SIG-M5 treated with dmso at 0.1 percent for 504 hours (cell line): Measurements from ENCODE around the gene GFAP.

Experiments used
- DNase-seq: peaks from one replicate; lab custom pipeline; 2025; ENCODE audit not compliant: unreplicated experiment; lab: John Stamatoyannopoulos, UW

The GFAP gene

DNA sequence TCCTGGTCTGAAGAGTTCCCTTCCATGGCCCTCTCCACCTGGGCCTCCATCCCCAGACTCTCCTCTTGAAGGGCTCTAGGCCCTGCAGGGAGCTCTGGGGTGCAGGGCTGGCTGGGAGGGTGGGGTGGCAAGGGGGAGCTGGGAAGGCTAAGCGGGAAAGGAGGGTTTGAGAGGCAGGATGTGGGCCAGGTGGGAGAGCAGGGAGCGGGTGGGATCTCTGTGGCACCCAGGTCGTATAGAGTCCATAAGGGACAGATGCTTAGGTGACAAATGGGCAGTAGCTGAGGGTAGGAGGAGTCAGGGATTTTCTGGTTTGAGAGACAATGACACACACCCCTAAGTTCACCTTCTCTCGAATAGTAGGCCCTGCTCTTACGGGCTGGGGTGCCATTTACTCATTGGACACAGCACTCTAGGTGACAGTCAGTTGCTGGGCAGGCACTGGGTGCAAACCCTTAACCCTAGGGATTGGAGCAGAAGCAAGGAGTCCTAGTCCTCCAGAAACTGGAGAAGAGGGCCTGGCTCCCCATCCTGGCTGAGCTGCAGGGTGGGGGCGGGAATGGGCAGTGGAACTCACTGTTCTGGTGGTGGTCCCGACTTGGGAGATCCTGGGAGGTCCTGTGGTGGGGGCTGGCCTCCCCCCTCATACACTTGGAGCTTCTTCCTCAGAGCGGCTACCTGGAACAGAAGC, 16.9 kb upstream of the GFAP start:
- DNase-seq = no peak

DNA sequence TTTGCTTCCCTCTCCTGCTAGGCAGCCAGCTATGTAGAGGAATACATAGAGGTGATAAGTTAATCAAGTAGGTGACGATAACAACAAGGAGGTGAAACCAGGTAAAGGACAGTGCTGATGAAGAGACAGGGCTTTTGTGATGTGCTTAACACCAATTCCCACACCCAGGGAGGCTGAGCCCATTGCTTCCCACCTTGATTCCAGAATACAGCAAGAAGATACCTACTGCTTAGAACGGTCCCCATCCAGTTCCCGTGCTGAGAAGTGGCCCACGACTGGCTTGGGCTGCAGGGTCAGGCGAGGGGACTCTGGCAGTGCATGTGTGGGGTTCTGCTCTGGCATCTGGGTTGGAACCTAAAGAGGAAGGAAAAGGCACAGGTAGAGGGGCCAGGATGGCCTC, 16.1 kb upstream of the GFAP start:
- DNase-seq = no peak

DNA sequence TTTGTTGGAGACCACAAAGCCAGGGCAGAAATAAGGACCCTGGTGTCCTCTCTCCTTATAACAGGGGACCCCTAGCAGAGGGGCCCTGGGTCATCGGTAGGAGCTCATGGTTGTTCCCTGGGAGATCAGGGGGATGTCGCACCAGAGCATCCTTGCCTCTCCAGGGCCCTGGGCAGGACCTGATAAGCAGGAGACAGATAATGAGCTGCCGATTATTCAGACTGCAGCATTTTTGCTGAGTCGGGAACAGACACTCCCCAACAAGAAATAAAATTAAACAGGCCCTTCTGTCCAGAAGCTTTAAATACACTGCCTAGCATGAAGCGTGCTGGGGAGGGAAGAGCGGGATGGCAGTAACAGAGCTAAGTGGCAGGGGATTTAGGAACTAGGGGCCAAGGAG, 15.4 kb upstream of the GFAP start:
- DNase-seq = no peak

DNA sequence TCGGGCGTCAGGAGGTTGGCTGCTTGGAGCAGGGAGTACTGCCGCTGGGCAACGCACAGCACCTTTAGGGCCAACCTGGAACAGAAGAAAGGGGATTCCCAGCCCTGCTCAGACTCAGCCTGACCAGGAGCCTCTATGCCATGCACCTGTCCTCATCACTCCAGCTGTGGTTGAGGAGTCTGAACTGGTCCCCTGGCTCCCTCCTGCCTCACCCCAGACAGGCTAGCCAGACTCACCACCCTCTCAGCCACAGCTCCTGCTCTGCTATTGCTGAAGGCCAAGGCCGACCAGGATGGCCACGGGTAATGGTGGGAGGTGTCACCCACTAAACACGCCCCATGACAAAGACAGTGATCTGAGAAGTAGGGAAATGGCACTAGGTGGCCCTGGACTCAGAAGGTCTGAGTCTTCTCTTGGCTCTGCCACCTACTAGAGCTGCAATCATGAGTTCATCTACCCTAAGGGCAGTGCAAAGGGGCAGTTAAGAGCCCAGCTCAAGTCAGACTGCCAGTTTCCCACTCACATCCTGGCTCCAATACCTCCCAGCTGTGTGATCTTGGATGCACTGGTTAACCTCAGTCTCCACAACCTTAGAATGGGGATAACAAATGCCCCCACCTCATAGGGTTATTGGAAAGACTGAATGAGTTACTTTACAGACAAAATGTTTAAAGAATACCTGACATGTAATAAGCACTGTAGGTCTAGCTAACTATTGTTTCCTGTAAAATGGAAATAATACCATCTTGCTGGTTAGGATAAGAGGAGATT, 13.8 kb upstream of the GFAP start:
- DNase-seq = no peak

DNA sequence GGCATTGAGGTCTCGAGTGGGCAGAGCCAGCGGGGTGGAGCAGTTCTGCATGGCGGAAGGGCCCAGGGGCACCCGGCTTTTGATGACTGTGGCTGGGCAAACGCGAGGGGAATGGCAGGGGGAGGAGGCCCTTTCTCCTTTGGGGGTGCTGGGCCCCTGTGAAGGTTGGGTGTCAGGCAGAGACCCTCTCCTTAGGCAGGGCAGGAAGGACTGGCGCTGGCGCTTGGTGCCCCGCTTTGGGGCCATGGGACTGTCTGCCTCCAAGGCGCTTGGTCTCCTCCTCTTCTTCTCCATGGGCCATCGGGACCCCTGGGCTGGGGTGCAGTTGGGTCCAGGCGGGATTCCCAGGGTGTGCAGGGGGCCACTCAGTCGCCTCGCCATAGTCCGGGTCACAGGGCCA, 12.8 kb upstream of the GFAP start:
- DNase-seq = no peak

DNA sequence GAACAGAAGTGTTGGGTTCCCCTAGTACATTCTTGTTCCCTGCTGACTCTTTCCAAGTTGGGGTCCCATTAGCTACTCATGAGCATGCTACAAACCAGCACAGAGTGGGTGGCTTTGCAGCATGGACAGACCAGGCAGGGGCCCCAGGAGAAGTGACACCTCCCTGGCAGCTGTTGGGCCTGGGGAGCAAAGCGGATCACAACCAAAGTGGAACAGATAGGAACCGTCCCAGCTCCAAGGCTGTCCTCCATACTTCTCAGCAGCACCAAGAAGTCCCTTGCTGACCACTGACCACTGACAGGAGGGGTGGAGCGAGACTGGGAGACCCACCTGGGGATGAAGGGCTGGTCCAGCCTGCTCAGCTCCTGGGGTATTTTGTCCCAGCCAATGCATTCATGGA, 12.4 kb upstream of the GFAP start:
- DNase-seq = no peak

DNA sequence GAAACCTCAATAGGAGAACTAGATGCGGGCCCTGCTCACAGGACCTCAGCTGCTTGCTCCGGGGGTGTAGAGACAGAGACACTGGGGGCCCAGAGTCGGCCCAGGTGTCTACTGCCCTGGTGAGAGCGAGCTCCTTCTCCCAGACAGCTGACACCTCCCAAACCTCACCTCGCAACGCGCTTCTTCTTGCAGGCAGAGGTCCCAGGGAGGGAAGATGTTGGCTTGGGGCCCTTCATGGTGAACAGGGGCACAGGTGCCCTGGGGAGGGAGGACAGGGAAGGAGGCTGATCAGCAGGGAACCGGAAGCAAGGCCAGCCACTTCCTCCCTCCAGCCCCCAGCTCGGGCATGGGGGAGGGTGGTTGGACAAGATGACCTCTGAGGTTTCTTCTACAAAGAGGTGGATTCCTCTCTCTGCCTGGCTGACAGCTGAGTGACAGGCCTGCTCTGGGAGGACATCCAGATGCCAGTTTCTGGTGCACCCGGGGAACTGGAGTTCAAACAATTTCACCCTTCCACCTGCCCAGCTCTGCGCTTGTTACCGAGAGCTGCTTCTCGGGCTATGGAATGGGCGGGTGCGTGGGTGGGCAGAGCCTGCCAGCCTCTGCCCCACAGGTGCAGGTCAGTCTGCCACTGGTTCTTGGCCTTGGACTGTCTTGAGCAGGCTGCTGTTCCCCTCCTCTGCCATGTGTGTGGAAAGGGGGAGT, 11.7 kb upstream of the GFAP start:
- no peak for DNase-seq

DNA sequence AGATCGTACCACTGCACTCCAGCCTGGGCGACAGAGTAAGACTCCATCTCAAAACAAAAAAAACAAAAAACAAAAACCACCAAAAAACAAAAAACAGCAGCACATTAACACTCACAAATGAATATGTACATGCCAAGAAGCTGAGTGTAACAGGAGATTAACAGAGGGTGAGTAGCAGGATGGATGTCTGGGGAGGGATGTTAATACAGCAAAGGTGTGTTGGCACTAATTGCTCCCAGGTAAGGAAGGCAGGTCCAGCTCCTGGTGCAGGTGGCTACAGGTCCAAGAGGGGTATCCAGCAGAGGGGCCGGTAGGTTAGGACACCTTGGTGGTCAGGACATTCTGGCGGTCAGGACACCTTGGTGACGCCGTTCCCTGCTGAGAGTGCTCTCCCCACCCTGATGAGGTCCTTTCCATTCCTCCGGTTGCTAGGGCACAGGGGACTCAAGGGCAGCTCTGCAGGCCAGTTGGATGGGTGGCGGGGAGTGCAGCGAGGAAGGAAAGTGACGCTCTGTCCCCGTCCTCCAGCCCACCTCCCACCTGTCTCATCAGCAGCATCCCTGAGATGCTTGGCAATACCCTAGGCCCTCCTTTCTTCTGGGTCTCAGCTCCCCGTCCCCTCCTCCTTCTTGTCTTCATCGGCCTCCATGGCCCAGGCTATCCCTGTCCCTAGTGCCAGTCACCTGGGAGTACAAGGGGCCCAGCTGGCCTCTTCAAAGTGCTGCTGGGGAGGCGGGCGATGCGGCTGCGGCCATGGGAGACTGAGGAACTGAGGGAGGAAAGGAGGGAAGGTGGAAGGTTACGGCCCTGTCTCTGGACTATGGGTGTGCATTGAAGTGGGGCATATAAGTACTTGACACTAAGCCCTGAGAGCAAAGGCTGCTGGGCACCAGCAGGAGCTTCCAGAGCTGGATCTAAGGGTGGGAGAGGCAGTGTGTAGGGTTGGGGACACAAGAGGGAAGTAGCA, 10.7 kb upstream of the GFAP start:
- no peak for DNase-seq

DNA sequence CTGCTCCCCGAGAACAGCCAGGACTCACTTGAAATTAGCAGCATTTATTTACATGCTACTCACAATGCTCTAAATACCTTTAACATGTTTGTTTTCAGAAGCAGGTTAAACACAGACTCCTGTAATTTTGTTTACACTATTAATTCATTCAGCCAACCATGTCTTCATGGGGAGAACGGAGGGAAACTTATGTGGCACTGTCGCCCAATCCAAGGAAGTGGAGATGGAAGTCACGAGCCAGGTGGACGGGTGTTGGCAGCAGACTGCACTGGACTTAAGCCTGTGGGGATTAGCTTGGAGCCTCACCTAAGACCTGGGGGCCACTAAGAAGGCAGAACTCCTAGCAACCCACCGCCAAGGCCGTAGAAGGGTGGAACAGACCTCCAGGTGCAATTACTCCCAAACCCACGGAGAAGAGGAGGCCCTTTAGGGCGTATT, 8.8 kb upstream of the GFAP start:
- DNase-seq = no peak

DNA sequence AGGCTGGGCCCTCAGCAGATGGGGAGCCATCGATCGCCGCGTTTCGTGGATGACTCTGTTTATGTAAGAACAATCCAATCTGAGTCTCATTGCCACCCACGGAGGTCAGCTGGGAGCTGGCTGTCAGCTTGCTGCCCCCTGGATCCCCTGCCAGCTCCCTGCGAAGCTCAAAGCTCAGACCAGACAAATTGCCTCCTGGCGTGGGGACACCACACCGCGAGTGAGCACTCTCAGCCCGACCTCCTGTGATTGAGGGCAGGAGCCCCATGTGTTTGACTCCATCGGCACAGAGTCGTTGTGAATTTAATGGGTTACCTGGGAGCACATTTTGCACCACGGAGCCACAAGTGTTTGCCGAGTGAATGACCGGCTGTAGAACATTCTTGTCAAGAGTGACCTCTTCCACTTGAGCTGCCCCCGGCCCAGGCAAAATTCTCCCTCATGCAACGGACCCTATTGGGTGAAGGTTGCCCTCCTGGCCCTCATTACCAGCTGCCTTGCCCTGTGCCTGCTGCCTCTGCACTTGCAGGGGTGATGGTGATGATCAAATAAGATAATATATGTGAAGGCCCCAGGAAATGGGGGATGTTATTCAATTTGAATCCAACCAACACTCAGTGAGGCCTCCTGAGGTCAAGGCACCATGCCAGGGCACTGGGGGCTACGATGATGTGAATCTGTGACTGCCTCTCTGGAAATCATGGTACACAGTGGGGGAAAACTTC, 7.6 kb upstream of the GFAP start:
- DNase-seq = no peak

DNA sequence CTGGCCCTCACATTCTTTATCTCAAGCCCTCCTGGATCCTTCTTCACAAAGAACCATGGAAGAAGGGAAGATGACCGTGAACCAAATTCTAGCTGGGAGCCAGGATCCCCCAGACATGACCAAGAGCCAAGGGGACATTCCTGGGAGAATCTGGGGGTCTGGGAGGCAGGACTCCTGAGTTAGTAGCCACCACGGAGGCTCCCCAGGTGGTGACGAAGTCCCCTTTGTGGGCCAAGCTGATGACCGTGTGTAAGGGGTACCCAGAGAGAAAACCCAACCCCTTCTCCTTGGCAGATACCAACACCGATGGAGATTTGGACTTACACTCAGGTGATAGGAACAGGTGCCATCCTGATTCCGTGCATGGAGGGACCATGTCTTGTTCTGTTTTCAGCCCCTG, 6.8 kb upstream of the GFAP start:
- no peak for DNase-seq

DNA sequence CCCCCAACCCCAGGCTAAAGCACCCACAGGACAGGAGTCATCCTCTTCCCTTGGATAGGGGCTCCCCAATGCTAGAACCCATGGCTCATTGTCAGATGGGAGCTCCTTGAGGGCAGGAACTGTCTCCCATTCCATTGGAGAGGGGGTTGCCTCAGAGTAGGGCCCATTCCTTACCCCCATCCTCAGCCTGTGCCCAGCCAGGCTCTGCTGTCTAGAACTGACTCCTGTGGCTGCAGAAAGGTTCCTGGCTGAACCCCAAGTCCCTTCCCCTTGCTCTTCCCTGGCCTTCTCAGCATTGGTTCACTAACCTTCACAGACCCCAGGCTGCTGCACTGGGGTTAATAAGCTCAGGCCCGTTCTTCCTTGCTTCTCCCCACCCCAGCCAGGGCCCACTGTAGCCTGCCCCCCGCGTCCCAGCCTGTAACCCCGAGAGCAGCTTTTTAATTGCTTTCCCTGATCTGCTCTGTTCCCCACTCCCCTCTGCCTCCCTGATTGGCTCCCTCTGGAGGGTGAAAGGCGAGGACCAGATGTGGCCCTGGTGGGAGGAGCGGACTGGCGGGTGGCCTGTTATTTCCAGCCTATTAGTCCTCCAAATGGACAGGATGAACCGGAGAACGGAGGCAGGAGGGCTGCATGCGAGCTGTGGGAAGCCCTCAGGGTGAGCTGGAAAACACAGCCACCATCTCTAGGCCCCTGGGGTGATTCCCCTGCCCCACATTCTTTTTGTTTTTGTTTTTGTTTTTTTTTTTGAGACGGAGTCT, 6.0 kb upstream of the GFAP start:
- DNase-seq = no peak

DNA sequence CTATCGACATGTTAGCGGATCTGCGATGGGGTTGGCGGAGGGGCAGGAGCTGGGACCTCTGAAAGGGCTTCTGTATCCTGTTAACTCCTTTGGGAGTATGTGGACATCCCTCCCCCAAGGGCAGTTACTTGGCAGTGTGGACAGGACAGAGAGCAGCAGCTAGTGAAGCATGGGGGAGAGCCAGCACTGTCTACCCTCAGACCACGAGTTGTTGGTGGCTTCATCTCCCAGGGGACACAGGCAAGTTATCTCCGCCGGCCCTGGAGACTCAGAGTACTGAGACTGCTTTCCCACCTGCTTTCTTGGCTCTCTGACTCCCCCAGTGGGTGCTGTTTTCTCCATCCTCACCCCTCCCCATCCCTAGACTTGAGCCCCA, 5.3 kb upstream of the GFAP start:
- DNase-seq = no peak

DNA sequence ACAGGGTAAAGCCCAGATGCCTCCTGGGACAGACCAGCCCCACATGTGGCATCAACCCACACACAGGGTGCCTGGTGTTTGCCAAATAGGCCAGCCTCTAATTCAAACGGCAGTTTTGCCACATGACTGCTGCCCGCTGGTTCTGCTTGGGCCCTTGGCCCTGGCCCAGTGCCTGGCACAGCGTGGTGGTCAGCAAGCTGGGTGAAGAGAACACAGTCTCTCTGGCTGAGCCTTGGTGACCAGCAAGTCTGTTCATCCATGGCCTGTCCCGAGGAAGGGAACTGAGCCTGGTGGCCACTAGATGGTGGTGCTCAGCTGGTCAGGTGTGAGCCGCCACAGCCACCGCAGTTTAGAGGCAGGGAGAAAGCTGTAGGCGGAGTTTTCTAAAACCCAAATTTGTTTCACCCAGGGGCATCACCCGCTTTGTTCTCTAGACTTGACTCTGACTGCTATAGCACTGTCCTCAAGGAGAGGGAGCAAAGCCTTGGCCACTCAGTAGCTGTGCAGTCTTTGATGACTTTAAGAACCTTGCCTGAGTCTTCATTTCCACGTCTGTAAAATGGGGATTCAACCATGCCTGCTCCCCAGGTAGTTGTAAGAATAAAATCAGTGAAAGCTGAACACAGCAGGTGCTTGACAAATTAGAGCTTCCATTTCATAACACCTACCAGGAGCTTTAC, 4.7 kb upstream of the GFAP start:
- peak; percentile 58 for DNase-seq

DNA sequence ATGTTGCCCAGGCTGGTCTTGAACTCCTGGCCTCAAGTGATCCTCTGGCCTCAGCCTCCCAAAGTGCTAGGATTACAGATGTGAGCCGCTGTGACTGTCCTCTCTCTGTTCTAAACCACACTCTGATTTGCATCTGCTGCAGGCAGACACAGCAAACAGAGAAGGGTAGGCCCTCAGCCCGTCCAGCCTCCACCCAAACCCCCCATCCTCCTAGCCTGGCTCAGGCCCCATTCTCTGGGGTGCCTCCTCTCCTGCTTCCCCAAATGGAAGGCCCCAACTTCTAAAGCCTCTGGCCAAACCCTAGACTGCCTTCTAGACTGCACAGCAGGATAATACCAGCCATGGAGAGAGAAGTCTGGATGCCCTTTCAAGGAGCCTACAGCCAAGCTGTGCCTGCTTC, 4.1 kb upstream of the GFAP start:
- DNase-seq = no peak

DNA sequence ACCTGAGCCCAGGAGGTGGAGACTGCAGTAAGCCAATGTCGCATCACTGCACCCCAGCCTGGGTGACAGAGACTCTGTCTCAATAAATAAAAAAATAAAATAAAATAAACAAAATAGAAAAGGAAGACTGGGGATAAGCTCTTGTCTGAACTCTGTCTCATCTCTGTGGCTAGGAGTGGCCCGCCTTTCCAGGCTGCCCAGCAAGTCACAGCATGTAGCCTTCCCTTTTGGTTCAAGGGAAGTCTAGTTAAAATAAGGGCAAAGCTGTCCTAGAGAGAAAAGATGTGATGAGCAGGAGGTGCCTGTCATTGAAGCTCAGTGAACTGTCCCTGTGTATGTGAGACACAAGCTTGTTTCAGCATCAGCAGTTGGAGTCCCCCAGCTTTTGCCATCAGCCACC, 2.7 kb upstream of the GFAP start:
- no peak for DNase-seq

DNA sequence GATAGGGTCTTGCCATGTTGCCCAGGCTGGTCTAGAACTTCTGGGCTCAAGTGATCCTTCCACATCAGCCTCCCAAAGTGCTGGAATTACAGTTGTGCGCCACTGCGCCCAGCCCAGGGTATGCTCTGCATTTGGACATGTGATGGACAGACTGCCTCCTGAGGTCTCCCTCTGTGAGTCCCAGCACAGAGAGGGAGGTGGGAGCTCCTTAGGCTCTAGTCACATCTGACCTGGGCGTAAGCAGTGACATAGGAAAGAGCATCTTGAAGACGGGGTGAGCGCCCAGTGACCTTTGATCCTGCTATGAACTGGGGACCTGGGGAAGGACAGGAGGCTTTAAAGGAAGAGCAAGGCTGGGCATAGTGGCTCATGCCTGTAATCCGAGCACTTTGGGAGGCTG, 2.2 kb upstream of the GFAP start:
- no peak for DNase-seq

DNA sequence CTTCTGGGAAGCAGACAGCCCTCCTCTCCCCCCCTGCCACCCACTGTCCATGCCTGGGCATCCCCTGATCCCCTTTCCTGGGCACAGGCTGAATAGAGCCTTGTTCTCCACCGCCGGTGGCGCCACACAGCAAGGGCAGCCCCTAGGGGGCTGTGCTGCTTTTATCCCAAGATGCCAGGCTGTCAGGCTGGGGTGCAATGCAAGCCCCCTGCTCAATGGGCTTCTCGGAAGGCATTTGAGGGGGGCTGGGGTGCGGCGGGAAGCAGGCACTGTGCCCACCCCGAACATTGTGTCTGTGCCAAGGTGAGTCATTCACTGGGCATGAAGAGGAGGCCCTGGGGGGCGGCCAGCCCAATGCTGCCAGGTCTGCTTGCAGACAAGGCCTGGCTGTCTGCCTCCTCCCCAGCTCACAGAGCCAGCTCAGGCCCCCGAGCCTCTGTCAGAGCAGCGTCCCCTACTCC, 1.5 kb upstream of the GFAP start:
- no peak for DNase-seq
